ENCODE data around the gene IGLL1.

DNA sequence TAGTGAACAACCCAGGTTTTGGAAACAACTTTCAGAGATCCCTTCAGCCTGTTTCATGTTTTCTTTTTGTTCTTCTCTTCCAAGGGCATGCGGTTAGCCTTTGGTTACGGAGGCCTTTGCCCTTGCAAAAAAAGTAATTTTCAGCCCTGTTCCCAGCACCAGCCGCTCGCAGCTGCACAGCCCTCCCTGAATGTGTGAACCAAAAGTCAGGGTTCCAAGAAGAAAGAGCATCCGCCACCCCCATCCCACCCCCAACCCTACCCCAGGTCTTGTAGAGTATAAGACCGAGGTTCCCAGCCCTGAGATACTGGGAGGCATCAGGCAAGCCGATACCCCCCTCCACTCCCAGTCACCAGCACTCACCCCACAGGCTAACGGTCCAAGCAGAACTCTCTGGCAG, 56.4 kb downstream of the IGLL1 start:
- TF ChIP-seq, protein P1, sequence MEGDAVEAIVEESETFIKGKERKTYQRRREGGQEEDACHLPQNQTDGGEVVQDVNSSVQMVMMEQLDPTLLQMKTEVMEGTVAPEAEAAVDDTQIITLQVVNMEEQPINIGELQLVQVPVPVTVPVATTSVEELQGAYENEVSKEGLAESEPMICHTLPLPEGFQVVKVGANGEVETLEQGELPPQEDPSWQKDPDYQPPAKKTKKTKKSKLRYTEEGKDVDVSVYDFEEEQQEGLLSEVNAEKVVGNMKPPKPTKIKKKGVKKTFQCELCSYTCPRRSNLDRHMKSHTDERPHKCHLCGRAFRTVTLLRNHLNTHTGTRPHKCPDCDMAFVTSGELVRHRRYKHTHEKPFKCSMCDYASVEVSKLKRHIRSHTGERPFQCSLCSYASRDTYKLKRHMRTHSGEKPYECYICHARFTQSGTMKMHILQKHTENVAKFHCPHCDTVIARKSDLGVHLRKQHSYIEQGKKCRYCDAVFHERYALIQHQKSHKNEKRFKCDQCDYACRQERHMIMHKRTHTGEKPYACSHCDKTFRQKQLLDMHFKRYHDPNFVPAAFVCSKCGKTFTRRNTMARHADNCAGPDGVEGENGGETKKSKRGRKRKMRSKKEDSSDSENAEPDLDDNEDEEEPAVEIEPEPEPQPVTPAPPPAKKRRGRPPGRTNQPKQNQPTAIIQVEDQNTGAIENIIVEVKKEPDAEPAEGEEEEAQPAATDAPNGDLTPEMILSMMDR (IDR thresholded peaks at IDR 0.05): no peak
- no peak for TF ChIP-seq POLR2A (IDR thresholded peaks at IDR 0.05)

All from testis (tissue), 2 donors.